Stimulated activated CD4-positive, alpha-beta T cell treated with anti-CD3 and anti-CD28 coated beads, TNF-alpha, amount 100 ng/mL, for 48 hours (primary cell): Measurements from ENCODE around the gene GALR1.
"Not testable (repeated sequence)": the region's sequence is repeated elsewhere in the genome, so short reads cannot be mapped to it uniquely, and the experiment has no call there.

Source experiments
- DNase-seq, 3 donors: peaks; one replicate each; pipeline ENCODE4 v3.0.0-alpha.2; 2020; ENCODE audit warnings: low read depth in 3 of 3

The GALR1 gene

GRCh38 chr18:77250501-77250925 is 865 bp downstream of the GALR1 start:
- no peak for DNase-seq

- no peak for DNase-seq
Measured at GRCh38 chr18:77250926-77251729, 1.5 kb downstream of the GALR1 start.

GRCh38 chr18:77251730-77252050 is 2.0 kb downstream of the GALR1 start:
- DNase-seq = no peak

- DNase-seq = no peak
Measured at GRCh38 chr18:77254711-77255405, 5.2 kb downstream of the GALR1 start.

- DNase-seq = no peak
Measured at GRCh38 chr18:77255426-77256105, 5.9 kb downstream of the GALR1 start.

GRCh38 chr18:77262643-77263465 is 13.2 kb downstream of the GALR1 start:
- DNase-seq = no peak

- no peak for DNase-seq
Measured at GRCh38 chr18:77263466-77263763, 13.8 kb downstream of the GALR1 start.

- DNase-seq = no peak
Measured at GRCh38 chr18:77267969-77268368, 18.3 kb downstream of the GALR1 start.

GRCh38 chr18:77268456-77268855 is 18.8 kb downstream of the GALR1 start:
- DNase-seq = no peak

GRCh38 chr18:77271576-77272481 is 22.2 kb downstream of the GALR1 start:
- DNase-seq = no peak

- not testable (repeated sequence) for DNase-seq
Measured at GRCh38 chr18:77290841-77291240, 41.2 kb downstream of the GALR1 start.

GRCh38 chr18:77298172-77298571 is 48.5 kb downstream of the GALR1 start:
- DNase-seq = no peak

- DNase-seq = no peak
Measured at GRCh38 chr18:77299706-77300105, 50.1 kb downstream of the GALR1 start.

- DNase-seq = no peak
Measured at GRCh38 chr18:77300579-77300978, 50.9 kb downstream of the GALR1 start.

GRCh38 chr18:77304268-77304667 is 54.6 kb downstream of the GALR1 start:
- no peak for DNase-seq

GRCh38 chr18:77305676-77306075 is 56.0 kb downstream of the GALR1 start:
- no peak for DNase-seq

- DNase-seq = no peak
Measured at GRCh38 chr18:77308216-77308615, 58.6 kb downstream of the GALR1 start.

- no peak for DNase-seq
Measured at GRCh38 chr18:77314511-77314910, 64.9 kb downstream of the GALR1 start.

GRCh38 chr18:77314952-77315351 is 65.3 kb downstream of the GALR1 start:
- no peak for DNase-seq

- no peak for DNase-seq
Measured at GRCh38 chr18:77316008-77316407, 66.4 kb downstream of the GALR1 start.

GRCh38 chr18:77316641-77317040 is 67.0 kb downstream of the GALR1 start:
- no peak for DNase-seq
